Measurements from ENCODE around the gene NID1. TPM values are rescaled to one million over a fixed set of nuclear protein-coding genes. Genes with fewer than 3 reads are reported as not detected.
A peak's percentile ranks its signal among the peaks of the same experiment; 100 is the strongest.

Gene NID1
- total and polyA plus RNA-seq, 9 of the 15 experiments (the other 6 are each of a cell fraction or from before 2014, with no cell fraction given): 0.22 TPM; not detected in 8

DNA sequence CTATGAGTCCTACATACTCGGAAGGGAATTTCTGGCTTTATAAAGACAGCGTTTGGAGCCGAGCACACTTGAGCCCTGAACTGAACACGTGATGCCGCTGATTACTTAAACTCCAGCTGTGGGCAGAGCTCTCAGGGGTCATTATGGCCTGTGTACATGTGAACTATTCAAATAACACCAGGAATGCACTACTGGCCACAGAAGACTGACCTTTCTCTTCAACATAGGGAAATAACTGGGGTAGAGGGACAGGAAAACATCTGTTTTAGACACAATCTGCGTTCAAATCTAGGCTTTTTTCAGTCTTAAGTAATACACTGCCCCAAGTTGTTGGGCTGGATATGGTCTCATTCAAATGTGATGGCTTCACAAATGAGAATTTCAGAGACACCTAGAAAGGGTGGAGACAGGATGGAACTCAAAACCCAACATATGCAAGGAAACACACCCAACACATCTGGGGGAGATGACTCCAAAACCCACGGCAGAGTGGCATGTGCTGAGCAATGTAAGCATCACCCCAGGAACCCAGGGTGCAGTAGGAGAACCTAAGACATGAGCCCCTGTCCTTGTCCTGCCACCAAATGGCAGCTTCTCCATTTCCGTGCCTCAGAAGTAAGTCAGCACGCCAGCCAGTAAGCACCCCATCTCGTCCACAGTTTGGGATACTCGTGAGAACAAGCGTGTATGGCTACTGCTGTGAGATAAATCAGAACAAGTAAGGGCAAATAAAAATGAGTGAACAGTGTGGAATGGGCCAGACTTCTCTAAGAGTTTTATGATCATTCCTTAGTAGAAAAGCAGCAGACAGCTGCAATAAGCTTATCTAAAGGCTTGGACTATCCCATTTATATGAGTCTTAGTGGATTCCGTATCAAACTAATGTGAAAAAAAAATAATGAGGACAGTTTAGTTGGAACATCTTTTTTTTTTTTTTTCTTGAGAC lies 24.9 kb downstream of the NID1 start:
- H3K4me1 ChIP-seq (replicated peaks in 1 of 2; ENCODE audit: control insufficient read depth in 2 of 2, insufficient read depth in 2 of 2, low read length in 2 of 2): no peaks in the 10 kb centered on the region
- no peaks in the 10 kb centered on the region for H3K79me2 ChIP-seq (ENCODE audit: control insufficient read depth, insufficient read depth, low read length)
- 2% methylated on average over 13 of the region's 13 CpGs for whole genome bisulfite sequencing (ENCODE audit: insufficient coverage, low coverage, missing lambda C conversion rate)
- H3K9me1 ChIP-seq (ENCODE audit: control insufficient read depth, insufficient read depth, low read length): no peaks in the 10 kb centered on the region
- intact Hi-C loops (cut with micrococcal nuclease) (no loop called here), in situ Hi-C loops (cut with MboI) (no loop called here)
- DNase-seq (ENCODE audit: extremely low read depth in 1 of 4, low spot score in 3 of 4): no peak
- FAIRE-seq: no peak
- ATAC-seq: peak; percentile 54
- H4K20me1 ChIP-seq (replicated peaks; ENCODE audit: control insufficient read depth, insufficient read depth, low read length): no peaks in the 10 kb centered on the region
- no TSS peak for BruUV-seq (replicated peaks)
- H3K4me3 ChIP-seq: no peak overlapping the region
- no peak overlapping the region for H3K4me2 ChIP-seq (ENCODE audit: insufficient read depth, low read length)
- no peaks in the 10 kb centered on the region for H3K36me3 ChIP-seq (ENCODE audit: control insufficient read depth, insufficient read depth, low read length)
- POLR2A ChIA-PET: interaction anchor here (0.6 to 0.7 kb wide), 2 partner anchors 19 to 44 kb away, joined by 3 read pairs; no protein-coding TSS in a partner anchor
- H2AFZ ChIP-seq (ENCODE audit: low read depth, low read length): peak overlapping the region; percentile 30; the same call in 1 of the 2 replicates
- H3K9ac ChIP-seq (ENCODE audit: insufficient read depth in 1 of 2, low read depth in 2 of 2, low read length in 2 of 2): no peak overlapping the region
- CTCF ChIA-PET (ENCODE audit: low intra/inter-chr PET ratio): interaction anchor here (0.6 kb wide), 1 partner anchor 38 kb away, joined by 3 read pairs; no protein-coding TSS in a partner anchor
- H3K27me3 ChIP-seq (ENCODE audit: control insufficient read depth in 2 of 2, insufficient read depth in 2 of 2, low read length in 2 of 2): peaks cover 16 to 28% of the 10 kb centered on the region in 2 experiments; a peak in 3 of 5 replicates
- H3K27ac ChIP-seq (ENCODE audit: extremely low read depth, low read depth, low read length): no peak overlapping the region
- no peaks in the 10 kb centered on the region for H3K9me3 ChIP-seq (replicated peaks; ENCODE audit: control insufficient read depth, insufficient read depth, low read depth, low read length)
- TF ChIP-seq, protein P1, sequence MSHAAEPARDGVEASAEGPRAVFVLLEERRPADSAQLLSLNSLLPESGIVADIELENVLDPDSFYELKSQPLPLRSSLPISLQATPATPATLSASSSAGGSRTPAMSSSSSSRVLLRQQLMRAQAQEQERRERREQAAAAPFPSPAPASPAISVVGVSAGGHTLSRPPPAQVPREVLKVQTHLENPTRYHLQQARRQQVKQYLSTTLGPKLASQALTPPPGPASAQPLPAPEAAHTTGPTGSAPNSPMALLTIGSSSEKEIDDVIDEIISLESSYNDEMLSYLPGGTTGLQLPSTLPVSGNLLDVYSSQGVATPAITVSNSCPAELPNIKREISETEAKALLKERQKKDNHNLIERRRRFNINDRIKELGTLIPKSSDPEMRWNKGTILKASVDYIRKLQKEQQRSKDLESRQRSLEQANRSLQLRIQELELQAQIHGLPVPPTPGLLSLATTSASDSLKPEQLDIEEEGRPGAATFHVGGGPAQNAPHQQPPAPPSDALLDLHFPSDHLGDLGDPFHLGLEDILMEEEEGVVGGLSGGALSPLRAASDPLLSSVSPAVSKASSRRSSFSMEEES (CRISPR knock-in tag; IDR thresholded peaks at IDR 0.05): peak; percentile 59
- TF ChIP-seq, protein P2, sequence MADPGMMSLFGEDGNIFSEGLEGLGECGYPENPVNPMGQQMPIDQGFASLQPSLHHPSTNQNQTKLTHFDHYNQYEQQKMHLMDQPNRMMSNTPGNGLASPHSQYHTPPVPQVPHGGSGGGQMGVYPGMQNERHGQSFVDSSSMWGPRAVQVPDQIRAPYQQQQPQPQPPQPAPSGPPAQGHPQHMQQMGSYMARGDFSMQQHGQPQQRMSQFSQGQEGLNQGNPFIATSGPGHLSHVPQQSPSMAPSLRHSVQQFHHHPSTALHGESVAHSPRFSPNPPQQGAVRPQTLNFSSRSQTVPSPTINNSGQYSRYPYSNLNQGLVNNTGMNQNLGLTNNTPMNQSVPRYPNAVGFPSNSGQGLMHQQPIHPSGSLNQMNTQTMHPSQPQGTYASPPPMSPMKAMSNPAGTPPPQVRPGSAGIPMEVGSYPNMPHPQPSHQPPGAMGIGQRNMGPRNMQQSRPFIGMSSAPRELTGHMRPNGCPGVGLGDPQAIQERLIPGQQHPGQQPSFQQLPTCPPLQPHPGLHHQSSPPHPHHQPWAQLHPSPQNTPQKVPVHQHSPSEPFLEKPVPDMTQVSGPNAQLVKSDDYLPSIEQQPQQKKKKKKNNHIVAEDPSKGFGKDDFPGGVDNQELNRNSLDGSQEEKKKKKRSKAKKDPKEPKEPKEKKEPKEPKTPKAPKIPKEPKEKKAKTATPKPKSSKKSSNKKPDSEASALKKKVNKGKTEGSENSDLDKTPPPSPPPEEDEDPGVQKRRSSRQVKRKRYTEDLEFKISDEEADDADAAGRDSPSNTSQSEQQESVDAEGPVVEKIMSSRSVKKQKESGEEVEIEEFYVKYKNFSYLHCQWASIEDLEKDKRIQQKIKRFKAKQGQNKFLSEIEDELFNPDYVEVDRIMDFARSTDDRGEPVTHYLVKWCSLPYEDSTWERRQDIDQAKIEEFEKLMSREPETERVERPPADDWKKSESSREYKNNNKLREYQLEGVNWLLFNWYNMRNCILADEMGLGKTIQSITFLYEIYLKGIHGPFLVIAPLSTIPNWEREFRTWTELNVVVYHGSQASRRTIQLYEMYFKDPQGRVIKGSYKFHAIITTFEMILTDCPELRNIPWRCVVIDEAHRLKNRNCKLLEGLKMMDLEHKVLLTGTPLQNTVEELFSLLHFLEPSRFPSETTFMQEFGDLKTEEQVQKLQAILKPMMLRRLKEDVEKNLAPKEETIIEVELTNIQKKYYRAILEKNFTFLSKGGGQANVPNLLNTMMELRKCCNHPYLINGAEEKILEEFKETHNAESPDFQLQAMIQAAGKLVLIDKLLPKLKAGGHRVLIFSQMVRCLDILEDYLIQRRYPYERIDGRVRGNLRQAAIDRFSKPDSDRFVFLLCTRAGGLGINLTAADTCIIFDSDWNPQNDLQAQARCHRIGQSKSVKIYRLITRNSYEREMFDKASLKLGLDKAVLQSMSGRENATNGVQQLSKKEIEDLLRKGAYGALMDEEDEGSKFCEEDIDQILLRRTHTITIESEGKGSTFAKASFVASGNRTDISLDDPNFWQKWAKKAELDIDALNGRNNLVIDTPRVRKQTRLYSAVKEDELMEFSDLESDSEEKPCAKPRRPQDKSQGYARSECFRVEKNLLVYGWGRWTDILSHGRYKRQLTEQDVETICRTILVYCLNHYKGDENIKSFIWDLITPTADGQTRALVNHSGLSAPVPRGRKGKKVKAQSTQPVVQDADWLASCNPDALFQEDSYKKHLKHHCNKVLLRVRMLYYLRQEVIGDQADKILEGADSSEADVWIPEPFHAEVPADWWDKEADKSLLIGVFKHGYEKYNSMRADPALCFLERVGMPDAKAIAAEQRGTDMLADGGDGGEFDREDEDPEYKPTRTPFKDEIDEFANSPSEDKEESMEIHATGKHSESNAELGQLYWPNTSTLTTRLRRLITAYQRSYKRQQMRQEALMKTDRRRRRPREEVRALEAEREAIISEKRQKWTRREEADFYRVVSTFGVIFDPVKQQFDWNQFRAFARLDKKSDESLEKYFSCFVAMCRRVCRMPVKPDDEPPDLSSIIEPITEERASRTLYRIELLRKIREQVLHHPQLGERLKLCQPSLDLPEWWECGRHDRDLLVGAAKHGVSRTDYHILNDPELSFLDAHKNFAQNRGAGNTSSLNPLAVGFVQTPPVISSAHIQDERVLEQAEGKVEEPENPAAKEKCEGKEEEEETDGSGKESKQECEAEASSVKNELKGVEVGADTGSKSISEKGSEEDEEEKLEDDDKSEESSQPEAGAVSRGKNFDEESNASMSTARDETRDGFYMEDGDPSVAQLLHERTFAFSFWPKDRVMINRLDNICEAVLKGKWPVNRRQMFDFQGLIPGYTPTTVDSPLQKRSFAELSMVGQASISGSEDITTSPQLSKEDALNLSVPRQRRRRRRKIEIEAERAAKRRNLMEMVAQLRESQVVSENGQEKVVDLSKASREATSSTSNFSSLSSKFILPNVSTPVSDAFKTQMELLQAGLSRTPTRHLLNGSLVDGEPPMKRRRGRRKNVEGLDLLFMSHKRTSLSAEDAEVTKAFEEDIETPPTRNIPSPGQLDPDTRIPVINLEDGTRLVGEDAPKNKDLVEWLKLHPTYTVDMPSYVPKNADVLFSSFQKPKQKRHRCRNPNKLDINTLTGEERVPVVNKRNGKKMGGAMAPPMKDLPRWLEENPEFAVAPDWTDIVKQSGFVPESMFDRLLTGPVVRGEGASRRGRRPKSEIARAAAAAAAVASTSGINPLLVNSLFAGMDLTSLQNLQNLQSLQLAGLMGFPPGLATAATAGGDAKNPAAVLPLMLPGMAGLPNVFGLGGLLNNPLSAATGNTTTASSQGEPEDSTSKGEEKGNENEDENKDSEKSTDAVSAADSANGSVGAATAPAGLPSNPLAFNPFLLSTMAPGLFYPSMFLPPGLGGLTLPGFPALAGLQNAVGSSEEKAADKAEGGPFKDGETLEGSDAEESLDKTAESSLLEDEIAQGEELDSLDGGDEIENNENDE (IDR thresholded peaks at IDR 0.05; ENCODE audit: low read depth, low read length): no peak
- TF ChIP-seq, protein P3, sequence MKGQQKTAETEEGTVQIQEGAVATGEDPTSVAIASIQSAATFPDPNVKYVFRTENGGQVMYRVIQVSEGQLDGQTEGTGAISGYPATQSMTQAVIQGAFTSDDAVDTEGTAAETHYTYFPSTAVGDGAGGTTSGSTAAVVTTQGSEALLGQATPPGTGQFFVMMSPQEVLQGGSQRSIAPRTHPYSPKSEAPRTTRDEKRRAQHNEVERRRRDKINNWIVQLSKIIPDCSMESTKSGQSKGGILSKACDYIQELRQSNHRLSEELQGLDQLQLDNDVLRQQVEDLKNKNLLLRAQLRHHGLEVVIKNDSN (CRISPR knock-in tag; IDR thresholded peaks at IDR 0.05): no peak

All from K562 (cell line).